Heart left ventricle (tissue), 16 donors: ENCODE data around the gene RACGAP1. TPM values are rescaled to one million over a fixed set of nuclear protein-coding genes. Genes with fewer than 3 reads are reported as not detected.

ENCODE experiments used
- ATAC-seq, 4 donors: fragments of 200-7000 bp; cut with Tn5 transposase; one replicate each; pipeline ENCODE4 v1.9.1; 2020 to 2022; ENCODE audit warnings: moderate library complexity in 4 of 4, mild to moderate bottlenecking in 3 of 4, moderate number of reproducible peaks in 1 of 4
- DNase-seq, 5 donors: peaks; one replicate each; pipeline ENCODE4 v3.0.0-alpha.2; 2020
- H3K27ac ChIP-seq, 12 donors: fragments of 200-600 bp; sonication (generic) in 4 of 12; one replicate each; pipeline versions ENCODE4 v1.5.0 to v1.8.0; 2016 to 2022; ENCODE audit warnings: mild to moderate bottlenecking in 2 of 12
- H3K27me3 ChIP-seq, 9 donors: fragments of 200-600 bp; sonication (generic) in 2 of 9; one replicate each; pipeline versions ENCODE4 v1.5.1 to v1.8.0; 2016 to 2022; ENCODE audit warnings: mild to moderate bottlenecking in 3 of 9
- H3K36me3 ChIP-seq, 9 donors: fragments of 200-600 bp; sonication (generic) in 2 of 9; one replicate each; pipeline versions ENCODE4 v1.5.0 to v1.8.0; 2018 to 2022; ENCODE audit warnings: mild to moderate bottlenecking in 2 of 9
- H3K4me1 ChIP-seq, 12 donors: fragments of 200-600 bp; sonication (generic) in 4 of 12; one replicate each; pipeline versions ENCODE4 v1.5.0 to v1.8.0; 2016 to 2022; ENCODE audit warnings: mild to moderate bottlenecking in 3 of 12
- H3K4me3 ChIP-seq, 12 donors: fragments of 200-600 bp; sonication (generic) in 4 of 12; one replicate each; pipeline versions ENCODE4 v1.5.0 to v1.8.0; 2017 to 2022; ENCODE audit warnings: mild to moderate bottlenecking in 9 of 12, moderate library complexity in 4 of 12
- H3K9me3 ChIP-seq, 12 donors: fragments of 200-600 bp; sonication (generic) in 4 of 12; one replicate each; pipeline versions ENCODE4 v1.5.0 to v1.8.0; 2016 to 2022; ENCODE audit warnings: mild to moderate bottlenecking in 1 of 12
- CTCF ChIP-seq, 12 donors: fragments of 200-600 bp; sonication (generic) in 4 of 12; IDR thresholded peaks; one replicate each; pipeline versions ENCODE4 v1.5.0 to v1.8.0; 2018 to 2022; ENCODE audit warnings: antibody characterized with exemption in 12 of 12, mild to moderate bottlenecking in 5 of 12
- POLR2A ChIP-seq, 2 donors: fragments of 450-650 bp; IDR thresholded peaks; one replicate each; pipeline ENCODE4 v1.6.1; 2017; ENCODE audit warnings: antibody characterized with exemption in 2 of 2, mild to moderate bottlenecking in 2 of 2, moderate library complexity in 2 of 2
- WGBS, 4 donors: extraction: QIAGEN DNeasy Blood & Tissue Kit in 2 of 4; methylation state at CpG; one replicate each; pipeline versions ENCODE4 v1.1.5 to v1.1.7; 2013 to 2018; 5-methylcytosine and 5-hydroxymethylcytosine counted together
- intact Hi-C, 10 donors: fragments of 100-400 bp; cut with DNase I; formaldehyde crosslinking; loops; one replicate each; pipeline versions ENCODE4 v1.11.1 to v1.14.2; 2022
- polyA plus RNA-seq, 2 donors: library from polyadenylated mRNA; stranded (reverse); fragments of 200-250 nt; gene quantifications; one replicate each; pipeline ENCODE4 v1.2.3, GENCODE V29; 2013
- total RNA-seq, 9 donors: library from RNA; depleted of rRNA in 2 of 9; stranded (reverse); fragments of >200 nt in 2 of 9; fragmentation: NEBNext Ultra II Directional in 3 of 9; extraction: Animal tissue kit (Norgen Biotek cat#: 25700) in 3 of 9; gene quantifications; one replicate each; pipeline versions ENCODE4 v1.1.0 to v1.2.4, GENCODE V29; 2016 to 2023
- donor health status: ischemic (EF 13 %, LVEDD 7.1; RV severe dilation, severe dysfunction).
- donor health status: healthy with polysubstance abuse.
- donor health status: DM: no; HTN: yes; CAD: no.
- donor health status: DM: no; HTN: no; CAD: no.
- donor health status: ischemic (EF 25% LVEDD 6.9; RV normal size, moderate dysfunction).
- donor health status: ischemic (EF 25% LVEDD 5.7; RV mildly dilated, moderate dysfunction).
- donor health status: healthy.
- donor health status: DM: yes; HTN: yes; CAD: no.
- donor health status: ischemic (EF 35%, LVEDD 5.7; RV mildly dilated, moderate dysfunction).
- donor health status: nonischemic (EF 11% LVEDD 7.7; RV severe dilation, severe dysfunction).
- donor health status: DM: yes; HTN: yes; CAD: no.
- donor health status: PGD.
- donor health status: ischemic (EF 29% LVEDD 5.4; RV normal size, mild dysfunction).
- donor health status: nonischemic (EF 23%, LVEDD 6.1; RV moderate dilation, normal function).

The RACGAP1 gene
- total and polyA plus RNA-seq, 11 donors: 0.91 to 17.8 (median 5.2) TPM

GRCh38 chr12:49974677-49975317, 50.5 kb downstream of the RACGAP1 start:
- Histone ChIP-seq H3K4me1 (peaks cover 0 to 23% (median 7%) of the 10 kb centered on the region in 12 donors), H3K27me3 (peaks cover 0 to 20% (median 0%) of the 10 kb centered on the region in 9 donors), H3K27ac (peak overlapping the region in 1 of 12 donors; percentile 75), H3K36me3 (no peaks in the 10 kb centered on the region), H3K9me3 (no peaks in the 10 kb centered on the region), H3K4me3 (no peak overlapping the region)
- TF ChIP-seq CTCF (IDR thresholded peaks at IDR 0.05) (no peak), POLR2A (IDR thresholded peaks at IDR 0.05) (no peak)
- DNase-seq: no peak
- intact Hi-C loops: loop anchor here in 2 of 10 donors (2.0 to 5.0 kb wide), 2 partner anchors 82 to 83 kb away; partner anchors contain the start of gene ASIC1 (in 2 of the 2)
- ATAC-seq: peak in 3 of 4 donors; percentile 4 to 33 (median 18)
- 55 to 71% (median 57%) methylated on average over 8 of the region's 8 CpGs for whole genome bisulfite sequencing, 4 donors

- intact Hi-C loops: loop anchor here in 2 of 10 donors (2.0 to 5.0 kb wide), 2 partner anchors 83 kb away; partner anchors contain the start of gene ASIC1 (in 2 of the 2)
- ATAC-seq (peak; percentile 81 to 93 (median 88)), DNase-seq (peak; percentile 70 to 81 (median 79))
- no peak overlapping the region for H3K4me3 ChIP-seq
- 24 to 28% (median 27%) methylated on average over 13 to 15 of the region's 15 CpGs for WGBS, 4 donors
- peaks cover 0 to 20% (median under 1%) of the 10 kb centered on the region in 9 donors for H3K27me3 ChIP-seq
- H3K4me1 ChIP-seq: peaks cover 0 to 23% (median 7%) of the 10 kb centered on the region in 12 donors
- H3K36me3 ChIP-seq: no peaks in the 10 kb centered on the region
- TF ChIP-seq POLR2A (IDR thresholded peaks at IDR 0.05) (no peak), CTCF (IDR thresholded peaks at IDR 0.05) (peak; percentile 37 to 69 (median 52))
- peak overlapping the region in 1 of 12 donors; percentile 75 for H3K27ac ChIP-seq
- H3K9me3 ChIP-seq: no peaks in the 10 kb centered on the region
Observed at GRCh38 chr12:49974231-49974675, 51.0 kb downstream of the RACGAP1 start.

GRCh38 chr12:49973361-49973830, 51.9 kb downstream of the RACGAP1 start:
- peaks cover 0 to 23% (median 7%) of the 10 kb centered on the region in 12 donors for H3K4me1 ChIP-seq
- DNase-seq (no peak), ATAC-seq (no peak)
- peaks cover 0 to 20% (median 5%) of the 10 kb centered on the region in 9 donors for H3K27me3 ChIP-seq
- no peaks in the 10 kb centered on the region for H3K9me3 ChIP-seq
- no peak overlapping the region for H3K27ac ChIP-seq
- no peak for TF ChIP-seq POLR2A (IDR thresholded peaks at IDR 0.05)
- TF ChIP-seq CTCF (IDR thresholded peaks at IDR 0.05): no peak
- no peak overlapping the region for H3K4me3 ChIP-seq
- intact Hi-C loops: loop anchor here in 1 of 10 donors (5.0 kb wide), 1 partner anchor 84 kb away; the partner anchor contains the start of gene ASIC1
- no peaks in the 10 kb centered on the region for H3K36me3 ChIP-seq
- WGBS, 4 donors: 83 to 88% (median 85%) methylated on average over 17 to 19 of the region's 19 CpGs
